ENCODE results near the gene IER5L.

IER5L gene

GRCh38 chr9:129223551-129224208 is 45.6 kb upstream of the IER5L start:
- TF ChIP-seq REST (IDR thresholded peaks at IDR 0.05; ENCODE audit: insufficient read depth in 1 of 2, low read depth in 2 of 2, low read length in 2 of 2) (no peak), POLR2AphosphoS5 (IDR thresholded peaks at IDR 0.05; ENCODE audit: low read depth, low read length) (no peak), FOXP2 (optimal IDR thresholded peaks at IDR 0.05; ENCODE audit: borderline replicate concordance, extremely low read depth, extremely low read length, insufficient read depth) (no peak), SIN3A (IDR thresholded peaks at IDR 0.05; ENCODE audit: borderline replicate concordance, insufficient read depth, low read length) (no peak), TAF1 (IDR thresholded peaks at IDR 0.05; ENCODE audit: borderline replicate concordance, insufficient read depth, low read length) (no peak)

GRCh38 chr9:129222819-129223218 is 44.8 kb upstream of the IER5L start:
- no peak for TF ChIP-seq TAF1 (IDR thresholded peaks at IDR 0.05; ENCODE audit: borderline replicate concordance, insufficient read depth, low read length)
- no peak for TF ChIP-seq REST (IDR thresholded peaks at IDR 0.05; ENCODE audit: insufficient read depth in 1 of 2, low read depth in 2 of 2, low read length in 2 of 2)
- no peak for TF ChIP-seq SIN3A (IDR thresholded peaks at IDR 0.05; ENCODE audit: borderline replicate concordance, insufficient read depth, low read length)
- TF ChIP-seq POLR2AphosphoS5 (IDR thresholded peaks at IDR 0.05; ENCODE audit: low read depth, low read length): no peak
- TF ChIP-seq FOXP2 (optimal IDR thresholded peaks at IDR 0.05; ENCODE audit: borderline replicate concordance, extremely low read depth, extremely low read length, insufficient read depth): no peak

- no peak for TF ChIP-seq SIN3A (IDR thresholded peaks at IDR 0.05; ENCODE audit: borderline replicate concordance, insufficient read depth, low read length)
- no peak for TF ChIP-seq TAF1 (IDR thresholded peaks at IDR 0.05; ENCODE audit: borderline replicate concordance, insufficient read depth, low read length)
- TF ChIP-seq FOXP2 (optimal IDR thresholded peaks at IDR 0.05; ENCODE audit: borderline replicate concordance, extremely low read depth, extremely low read length, insufficient read depth): no peak
- TF ChIP-seq REST (IDR thresholded peaks at IDR 0.05; ENCODE audit: insufficient read depth in 1 of 2, low read depth in 2 of 2, low read length in 2 of 2): no peak
- no peak for TF ChIP-seq POLR2AphosphoS5 (IDR thresholded peaks at IDR 0.05; ENCODE audit: low read depth, low read length)
Observed at GRCh38 chr9:129221979-129222635, 44.0 kb upstream of the IER5L start.

GRCh38 chr9:129221233-129221632 is 43.2 kb upstream of the IER5L start:
- TF ChIP-seq SIN3A (IDR thresholded peaks at IDR 0.05; ENCODE audit: borderline replicate concordance, insufficient read depth, low read length): no peak
- no peak for TF ChIP-seq TAF1 (IDR thresholded peaks at IDR 0.05; ENCODE audit: borderline replicate concordance, insufficient read depth, low read length)
- TF ChIP-seq FOXP2 (optimal IDR thresholded peaks at IDR 0.05; ENCODE audit: borderline replicate concordance, extremely low read depth, extremely low read length, insufficient read depth): no peak
- TF ChIP-seq POLR2AphosphoS5 (IDR thresholded peaks at IDR 0.05; ENCODE audit: low read depth, low read length): no peak
- no peak for TF ChIP-seq REST (IDR thresholded peaks at IDR 0.05; ENCODE audit: insufficient read depth in 1 of 2, low read depth in 2 of 2, low read length in 2 of 2)
